Activated CD4-positive, alpha-beta T cell treated with anti-CD3 and anti-CD28 coated beads for 24 hours (primary cell): Measurements from ENCODE around the gene MCUB.
A peak's percentile ranks its signal among the peaks of the same experiment; 100 is the strongest.

Experiments used
- DNase-seq, 2 donors: peaks; one replicate each; pipeline ENCODE4 v3.0.0-alpha.2; 2020; ENCODE audit warnings: low read depth in 2 of 2

MCUB gene

GRCh38 chr4:109729117-109729717 is 169.2 kb downstream of the MCUB start:
- DNase-seq, result peak; percentile 5 to 6

DNA sequence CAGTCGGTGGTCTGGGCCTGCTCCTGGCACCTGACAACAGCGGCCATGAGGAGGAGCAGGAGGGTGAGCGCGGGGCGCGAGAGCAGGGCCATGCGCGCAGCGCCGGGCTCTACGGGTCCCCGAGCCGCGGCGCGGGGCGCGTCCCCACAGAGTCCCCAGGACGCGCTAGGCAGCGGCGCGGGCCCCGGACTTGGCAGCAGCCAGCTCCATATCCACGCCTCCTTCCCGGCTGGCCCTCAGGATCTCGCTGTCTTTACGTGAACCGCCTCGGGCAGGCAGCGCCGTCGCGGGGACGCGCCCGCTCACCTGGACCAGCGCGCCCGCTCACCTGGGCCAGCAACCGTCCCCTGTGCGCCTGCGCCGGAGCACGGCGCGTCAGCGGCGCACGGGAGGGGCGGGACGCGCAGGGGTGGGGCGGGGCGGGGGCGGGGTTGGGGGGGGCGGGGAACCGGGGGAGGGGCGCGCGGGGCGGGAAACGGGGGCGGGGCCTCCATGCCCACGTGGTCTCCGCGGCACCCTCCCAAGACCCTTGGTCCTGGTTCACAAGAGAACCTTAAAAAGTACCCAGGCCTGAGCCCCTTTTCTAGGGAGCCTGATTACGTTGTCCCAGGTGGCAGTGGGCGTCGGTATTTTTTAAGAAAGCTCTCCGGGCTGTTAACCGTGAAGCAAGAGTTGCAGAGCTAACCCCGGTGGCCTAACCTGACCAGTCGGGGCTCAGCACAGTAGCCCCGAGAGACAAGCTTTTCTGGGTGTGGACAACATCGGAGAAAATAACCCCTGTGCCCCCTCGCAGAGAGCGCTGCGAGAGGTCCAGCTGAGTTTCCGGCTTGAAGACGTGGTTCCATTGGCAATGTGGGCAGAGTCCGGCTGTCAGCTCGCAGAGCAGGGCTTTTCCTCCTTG is 169.9 kb downstream of the MCUB start, which contains the start of gene PLA2G12A:
PLA2G12A (minus strand) TSS at position 353 of the 901 bp plus-strand sequence; CDS start at position 92, 261 bp downstream.
- DNase-seq, result peak; percentile 52 to 57

DNA sequence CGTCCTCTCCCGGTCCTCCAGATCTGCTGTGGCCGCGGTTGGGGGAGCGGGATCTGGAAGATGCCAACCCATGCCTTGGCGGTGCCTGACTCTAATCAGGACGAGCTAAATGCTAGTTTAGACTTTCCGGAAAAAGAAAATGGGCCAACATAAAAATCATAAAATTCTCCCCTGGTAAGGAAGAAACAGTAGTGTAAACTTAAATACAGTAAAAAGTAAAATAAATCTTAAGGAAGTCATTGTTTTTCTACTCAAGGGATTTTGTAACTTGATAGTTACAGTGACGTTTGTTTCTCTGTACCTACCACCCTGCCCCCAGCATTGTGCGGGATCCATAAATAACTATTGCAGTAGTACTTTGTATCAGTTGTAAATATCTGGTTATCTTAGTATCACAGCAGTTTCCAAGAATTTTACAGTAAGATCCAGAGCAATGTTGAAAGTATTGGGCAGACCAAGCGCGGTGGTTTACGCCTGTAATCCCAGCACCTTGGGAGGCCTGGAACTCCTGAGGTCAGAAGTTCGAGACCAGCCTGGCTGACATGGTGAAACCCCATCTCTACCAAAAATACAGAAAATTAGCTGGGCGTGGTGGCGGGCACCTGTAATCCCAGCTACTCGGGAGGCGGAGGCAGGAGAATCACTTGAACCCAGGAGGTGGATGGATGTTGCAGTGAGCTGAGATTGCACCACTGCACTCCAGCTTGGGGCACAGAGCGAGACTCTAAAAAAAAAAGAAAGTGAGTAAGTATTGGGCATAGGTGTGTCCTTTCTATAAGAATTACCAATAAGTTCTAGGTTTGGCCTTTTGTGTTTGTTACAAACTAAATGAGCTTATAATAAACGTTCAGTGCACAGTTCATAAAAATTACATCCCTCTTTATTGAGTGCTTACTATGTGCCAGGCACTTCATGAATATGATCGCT is 170.8 kb downstream of the MCUB start:
- DNase-seq, result no peak

DNA sequence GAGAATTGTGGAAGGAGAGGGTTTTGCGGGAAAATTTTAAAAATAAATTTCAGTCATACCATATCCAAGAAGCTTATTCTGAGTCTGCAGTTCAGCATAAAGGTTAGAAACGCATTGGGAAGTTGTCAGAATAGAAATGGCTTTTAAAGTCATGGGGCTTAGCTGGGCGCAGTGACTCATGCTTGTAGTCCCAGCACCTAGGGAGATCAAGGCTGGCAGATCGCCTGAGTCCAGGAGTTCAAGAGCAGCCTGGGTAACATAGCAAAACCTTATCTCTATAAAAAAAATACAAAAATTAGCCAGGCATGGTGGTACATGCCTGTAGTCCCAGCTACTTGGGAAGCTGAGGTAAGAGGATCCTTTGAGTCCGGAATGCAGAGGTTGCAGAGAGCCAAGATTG is 173.7 kb downstream of the MCUB start:
- no peak for DNase-seq

DNA sequence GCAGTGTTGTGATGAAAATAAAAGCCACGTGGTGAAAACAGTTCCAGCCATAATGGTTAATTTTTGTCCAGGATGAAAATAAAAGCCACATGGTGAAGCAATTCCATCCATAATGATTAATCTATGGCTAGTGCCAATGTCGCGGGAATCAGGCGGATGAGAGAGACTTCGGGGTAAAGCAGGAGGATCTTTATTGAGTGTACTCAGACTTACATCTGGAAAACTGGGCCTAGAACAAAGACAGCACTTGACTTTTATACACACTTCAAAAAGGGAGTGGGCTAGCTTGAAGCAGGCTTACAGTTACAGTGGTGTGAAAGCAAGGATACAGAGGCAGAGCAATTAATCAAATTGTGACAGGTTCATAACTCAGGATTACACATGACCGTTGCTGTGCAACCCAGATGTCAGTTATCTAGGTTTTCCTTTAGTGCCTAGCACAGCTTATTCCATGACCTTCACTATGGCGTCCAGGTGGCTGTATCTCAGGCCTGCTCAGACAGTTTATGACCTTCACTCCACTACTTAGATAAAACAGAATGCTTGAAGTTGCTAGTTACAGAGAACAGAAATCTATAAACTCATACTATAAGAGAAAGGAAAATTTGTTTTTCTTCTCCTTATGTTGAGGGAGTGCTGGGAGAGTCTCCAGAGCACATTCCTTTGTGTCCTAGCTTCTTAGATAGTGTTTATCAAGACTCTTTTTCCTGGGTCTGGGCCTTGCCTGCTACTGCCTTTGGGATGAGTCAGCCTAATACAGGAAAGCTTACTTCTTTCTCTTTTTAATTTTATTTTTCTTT is 175.7 kb downstream of the MCUB start:
- no peak for DNase-seq
